RWPE1 (cell line): Measurements from ENCODE around the gene RPUSD1.

ENCODE experiments used
- CTCF ChIA-PET: fragments of 350-600 bp; sonication (Branson Sonifier 250); formaldehyde crosslinking; extraction: SDS; loops from one replicate; lab custom pipeline; 2021; lab: Yijun Ruan, JAX
- POLR2A ChIA-PET: fragments of 400-600 bp; formaldehyde crosslinking; extraction: SDS; loops from one replicate; lab custom pipeline; 2020; ENCODE audit warnings: antibody characterized with exemption; ENCODE audit not compliant: low non-redundant PET; lab: Yijun Ruan, JAX
- DNase-seq: peaks from one replicate; pipeline ENCODE4 v3.0.0; 2012; ENCODE audit warnings: low spot score
- H3K27ac ChIP-seq: fragments of 450-650 bp; 2 replicates; pipeline ENCODE4 v1.5.1; 2017
- CTCF ChIP-seq: fragments of 450-650 bp; conservative IDR thresholded peaks from 2 replicates; pipeline ENCODE4 v1.5.1; 2017; ENCODE audit warnings: low read depth, mild to moderate bottlenecking

The RPUSD1 gene

GRCh38 chr16:735982-736453, 52.2 kb downstream of the RPUSD1 start:
- TF ChIP-seq CTCF, result no peak
- H3K27ac ChIP-seq, result peak overlapping the region; percentile 81
- no peak for DNase-seq
- CTCF ChIA-PET, result no interaction called here
- POLR2A ChIA-PET, result interaction anchor here (0.5 kb wide), 1 partner anchor 48 kb away, joined by 4 read pairs; no protein-coding TSS in a partner anchor

DNA sequence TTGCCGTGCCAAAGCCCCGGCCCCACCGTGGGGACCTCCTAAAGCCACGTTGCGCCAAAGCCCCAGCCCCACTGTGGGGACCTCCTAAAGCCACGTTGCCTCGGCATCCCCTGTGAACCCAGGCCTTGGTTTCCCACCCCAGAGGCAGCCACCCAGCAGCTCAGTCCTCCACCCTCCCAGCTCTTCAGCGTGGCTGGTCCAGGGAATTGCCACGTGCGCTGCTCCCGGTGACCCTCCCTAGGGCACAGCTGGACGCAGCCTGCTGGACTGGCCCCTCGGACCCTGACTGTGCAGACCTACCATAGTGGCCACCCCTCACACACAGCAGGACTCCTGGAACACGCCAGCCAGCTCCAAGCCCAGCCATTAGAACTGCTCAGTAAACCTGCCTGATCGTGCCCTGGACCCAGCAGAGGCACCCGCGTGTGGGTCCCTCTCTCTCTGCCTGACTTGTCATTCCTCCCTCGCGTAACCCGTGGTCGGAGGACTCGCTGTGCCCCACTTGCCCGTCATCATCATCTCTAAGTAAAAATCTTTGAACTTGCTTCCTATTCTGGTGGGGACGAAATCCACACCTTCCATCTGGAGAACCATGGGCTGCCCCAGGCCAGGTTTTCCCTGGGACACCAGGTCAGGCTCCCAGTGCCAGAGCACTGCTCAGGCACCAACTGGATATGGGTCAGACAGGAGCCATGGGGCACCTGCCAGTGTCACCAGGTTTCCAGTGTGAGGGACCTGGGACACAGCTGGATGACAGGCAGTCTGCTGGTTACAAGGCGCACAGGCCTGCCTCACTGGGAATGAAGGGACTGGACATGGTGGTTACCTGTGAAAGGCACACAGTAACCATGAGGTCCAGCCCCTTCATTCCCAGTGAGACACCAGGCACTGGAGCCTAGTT, 53.0 kb downstream of the RPUSD1 start:
- H3K27ac ChIP-seq, result peak overlapping the region; percentile 81
- TF ChIP-seq CTCF, result no peak
- DNase-seq, result no peak
- ChIA-PET POLR2A (interaction anchor here (0.5 kb wide), 1 partner anchor 48 kb away, joined by 4 read pairs; no protein-coding TSS in a partner anchor), CTCF (no interaction called here)
